Psoas muscle (tissue), 8 donors: ENCODE data around the gene GAA. TPM values are rescaled to one million over a fixed set of nuclear protein-coding genes. Genes with fewer than 3 reads are reported as not detected.

Source experiments
- ATAC-seq, 4 donors: fragments of 200-7000 bp; cut with Tn5 transposase; one replicate each; pipeline ENCODE4 v1.9.1; 2020; ENCODE audit warnings: moderate library complexity in 3 of 4, mild to moderate bottlenecking in 2 of 4
- DNase-seq, 2 donors: peaks; one replicate each; pipeline ENCODE4 v3.0.0-alpha.2; 2020
- H3K27ac ChIP-seq: fragments of 200-600 bp; one replicate; pipeline ENCODE4 v1.8.0; 2022
- H3K27me3 ChIP-seq, 3 donors: fragments of 200-600 bp in 1 of 3; one replicate each; pipeline versions ENCODE4 v1.6.1 to v1.8.0; 2013 to 2022; ENCODE audit warnings: low read length in 2 of 3, mild to moderate bottlenecking in 2 of 3, moderate library complexity in 1 of 3; ENCODE audit not compliant: insufficient read depth in 3 of 3
- H3K36me3 ChIP-seq, 2 donors: fragments of 200-600 bp in 1 of 2; one replicate each; pipeline versions ENCODE4 v1.6.1 to v1.8.0; 2013 to 2022; ENCODE audit warnings: low read depth in 1 of 2, mild to moderate bottlenecking in 1 of 2, moderate library complexity in 1 of 2; ENCODE audit not compliant: insufficient read depth in 1 of 2
- H3K4me1 ChIP-seq: fragments of 200-600 bp; one replicate; pipeline ENCODE4 v1.8.0; 2022
- H3K4me3 ChIP-seq: fragments of 200-600 bp; one replicate; pipeline ENCODE4 v1.8.0; 2022; ENCODE audit warnings: mild to moderate bottlenecking
- H3K9me3 ChIP-seq: fragments of 200-600 bp; one replicate; pipeline ENCODE4 v1.8.0; 2022
- whole genome bisulfite sequencing, 3 donors: extraction: QIAGEN DNeasy Blood & Tissue Kit; methylation state at CpG; one replicate each; pipeline versions ENCODE4 v1.1.6 to v1.1.7; 2013; 5-methylcytosine and 5-hydroxymethylcytosine counted together
- intact Hi-C, 2 donors: fragments of 100-400 bp; cut with DNase I; formaldehyde crosslinking; loops; one replicate each; pipeline versions ENCODE4 v1.11.0 to v1.14.2; 2022
- polyA plus RNA-seq, 3 donors: library from polyadenylated mRNA; stranded (reverse); fragments of 200-250 nt; gene quantifications; one replicate each; pipeline ENCODE4 v1.2.3, GENCODE V29; 2013
- total RNA-seq, 4 donors: library from RNA; stranded (reverse); fragmentation: NEBNext Ultra II Directional in 2 of 4; extraction: Animal tissue kit (Norgen Biotek cat#: 25700) in 2 of 4; gene quantifications; one replicate each; pipeline versions ENCODE4 v1.2.1 to v1.2.4, GENCODE V29; 2021 to 2023
- TF ChIP-seq, protein P1 (sequence below): fragments of 200-600 bp; IDR thresholded peaks from one replicate; pipeline ENCODE4 v1.8.0; 2022; ENCODE audit warnings: antibody characterized with exemption
- donor health status: healthy with polysubstance abuse.
- donor health status: DM: no; HTN: no; CAD: no; lungs with moderate emphysema.
- donor health status: Bipolar disorder and iron deficiency.
- donor health status: healthy.
- donor health status: DM: yes; HTN: yes; CAD: no.
- donor health status: DM: no; HTN: no; CAD: no.
- donor health status: DM: no; HTN: no; CAD: no.
- donor health status: DM: yes; HTN: yes; CAD: no.

The GAA gene
- total and polyA plus RNA-seq, 7 donors, result 19.6 to 42.4 (median 27.3) TPM

DNA sequence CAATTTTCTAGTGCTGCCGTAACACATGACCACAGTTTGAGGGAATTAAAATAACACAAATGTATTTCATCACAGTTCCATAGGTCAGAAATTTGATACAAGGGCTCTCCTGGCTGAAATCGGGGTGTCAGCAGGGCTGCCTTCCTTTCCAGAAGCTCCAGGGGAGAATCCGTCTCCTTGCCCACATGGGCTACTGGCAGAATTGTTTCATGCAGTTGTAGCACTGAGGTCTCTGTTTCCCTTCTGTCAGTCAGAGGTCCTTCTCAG is 25.0 kb downstream of the GAA start:
- Histone ChIP-seq H3K4me1 (no peaks in the 10 kb centered on the region), H3K9me3 (no peaks in the 10 kb centered on the region), H3K27me3 (peaks cover 0 to 2% (median 0%) of the 10 kb centered on the region in 3 donors), H3K36me3 (no peaks in the 10 kb centered on the region), H3K4me3 (no peak overlapping the region), H3K27ac (no peak overlapping the region)
- 60 to 76% (median 67%) methylated on average over 3 of the region's 3 CpGs for WGBS, 3 donors
- TF ChIP-seq, protein P1, sequence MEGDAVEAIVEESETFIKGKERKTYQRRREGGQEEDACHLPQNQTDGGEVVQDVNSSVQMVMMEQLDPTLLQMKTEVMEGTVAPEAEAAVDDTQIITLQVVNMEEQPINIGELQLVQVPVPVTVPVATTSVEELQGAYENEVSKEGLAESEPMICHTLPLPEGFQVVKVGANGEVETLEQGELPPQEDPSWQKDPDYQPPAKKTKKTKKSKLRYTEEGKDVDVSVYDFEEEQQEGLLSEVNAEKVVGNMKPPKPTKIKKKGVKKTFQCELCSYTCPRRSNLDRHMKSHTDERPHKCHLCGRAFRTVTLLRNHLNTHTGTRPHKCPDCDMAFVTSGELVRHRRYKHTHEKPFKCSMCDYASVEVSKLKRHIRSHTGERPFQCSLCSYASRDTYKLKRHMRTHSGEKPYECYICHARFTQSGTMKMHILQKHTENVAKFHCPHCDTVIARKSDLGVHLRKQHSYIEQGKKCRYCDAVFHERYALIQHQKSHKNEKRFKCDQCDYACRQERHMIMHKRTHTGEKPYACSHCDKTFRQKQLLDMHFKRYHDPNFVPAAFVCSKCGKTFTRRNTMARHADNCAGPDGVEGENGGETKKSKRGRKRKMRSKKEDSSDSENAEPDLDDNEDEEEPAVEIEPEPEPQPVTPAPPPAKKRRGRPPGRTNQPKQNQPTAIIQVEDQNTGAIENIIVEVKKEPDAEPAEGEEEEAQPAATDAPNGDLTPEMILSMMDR, result no peak
- ATAC-seq (no peak), DNase-seq (no peak)
- intact Hi-C loops, result no loop called here

DNA sequence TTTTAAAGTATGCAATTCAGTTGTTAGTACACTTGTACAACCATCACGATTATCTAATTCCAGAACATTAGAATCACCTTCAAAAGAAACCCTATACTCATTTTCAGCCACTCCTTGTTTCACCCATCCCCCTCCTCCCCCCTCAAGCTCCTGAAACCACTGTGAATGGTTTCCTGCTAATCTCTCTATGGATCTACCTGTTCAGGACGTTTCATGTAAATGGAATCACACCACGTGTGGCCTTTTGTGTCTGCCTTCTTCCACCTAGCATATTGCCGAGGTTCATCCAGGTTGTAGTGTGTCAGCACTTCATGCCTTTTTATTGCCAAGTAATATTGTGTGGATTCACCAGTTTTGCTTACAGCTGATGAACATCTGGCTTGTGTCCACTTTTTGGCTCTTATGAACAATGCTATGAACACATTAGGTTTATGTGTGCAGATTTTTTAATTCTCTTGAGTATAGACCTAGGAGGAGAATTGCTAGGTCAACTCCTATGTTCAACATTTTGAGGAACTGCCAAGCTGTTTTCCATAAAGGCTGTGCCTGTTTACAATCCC is 27.7 kb downstream of the GAA start:
- no peak for DNase-seq
- H3K36me3 ChIP-seq, result peaks cover 6 to 16% of the 10 kb centered on the region in 2 donors
- no peak overlapping the region for H3K4me3 ChIP-seq
- WGBS, 3 donors, result 22 to 28% (median 23%) methylated on average over 4 of the region's 4 CpGs
- TF ChIP-seq, protein P1, result no peak
- no peaks in the 10 kb centered on the region for H3K4me1 ChIP-seq
- intact Hi-C loops, result no loop called here
- H3K9me3 ChIP-seq, result no peaks in the 10 kb centered on the region
- ATAC-seq, result no peak
- no peak overlapping the region for H3K27ac ChIP-seq
- peaks cover 0 to 2% (median 0%) of the 10 kb centered on the region in 3 donors for H3K27me3 ChIP-seq

DNA sequence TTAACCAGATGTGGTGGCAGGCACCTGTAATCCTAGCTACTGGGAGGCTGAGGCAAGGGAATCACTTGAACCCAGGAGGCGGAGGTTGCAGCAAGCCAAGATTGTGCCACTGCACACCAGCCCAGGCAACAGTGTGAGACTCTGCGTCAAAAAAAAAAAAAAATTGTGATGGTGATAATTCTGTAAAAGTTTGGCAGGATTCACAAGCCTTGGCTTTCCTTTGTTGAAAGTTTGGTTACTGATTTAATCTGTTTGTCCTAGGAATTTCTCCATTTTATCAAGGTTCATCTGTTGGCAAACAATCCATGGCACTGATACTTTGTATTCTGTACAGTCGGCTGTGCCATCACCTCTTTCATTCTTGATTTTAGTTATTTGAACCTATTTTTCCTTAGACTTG is 29.6 kb downstream of the GAA start:
- Histone ChIP-seq H3K9me3 (no peaks in the 10 kb centered on the region), H3K27ac (no peak overlapping the region), H3K36me3 (peaks cover 12 to 35% of the 10 kb centered on the region in 2 donors), H3K4me3 (no peak overlapping the region), H3K27me3 (no peaks in the 10 kb centered on the region), H3K4me1 (no peaks in the 10 kb centered on the region)
- ATAC-seq, result no peak
- 72 to 93% (median 76%) methylated on average over 3 of the region's 3 CpGs for WGBS, 3 donors
- no peak for DNase-seq
- TF ChIP-seq, protein P1, result no peak
- intact Hi-C loops, result loop anchor here in 1 of 2 donors (10.0 kb wide), 1 partner anchor 234 kb away; no protein-coding TSS in a partner anchor

DNA sequence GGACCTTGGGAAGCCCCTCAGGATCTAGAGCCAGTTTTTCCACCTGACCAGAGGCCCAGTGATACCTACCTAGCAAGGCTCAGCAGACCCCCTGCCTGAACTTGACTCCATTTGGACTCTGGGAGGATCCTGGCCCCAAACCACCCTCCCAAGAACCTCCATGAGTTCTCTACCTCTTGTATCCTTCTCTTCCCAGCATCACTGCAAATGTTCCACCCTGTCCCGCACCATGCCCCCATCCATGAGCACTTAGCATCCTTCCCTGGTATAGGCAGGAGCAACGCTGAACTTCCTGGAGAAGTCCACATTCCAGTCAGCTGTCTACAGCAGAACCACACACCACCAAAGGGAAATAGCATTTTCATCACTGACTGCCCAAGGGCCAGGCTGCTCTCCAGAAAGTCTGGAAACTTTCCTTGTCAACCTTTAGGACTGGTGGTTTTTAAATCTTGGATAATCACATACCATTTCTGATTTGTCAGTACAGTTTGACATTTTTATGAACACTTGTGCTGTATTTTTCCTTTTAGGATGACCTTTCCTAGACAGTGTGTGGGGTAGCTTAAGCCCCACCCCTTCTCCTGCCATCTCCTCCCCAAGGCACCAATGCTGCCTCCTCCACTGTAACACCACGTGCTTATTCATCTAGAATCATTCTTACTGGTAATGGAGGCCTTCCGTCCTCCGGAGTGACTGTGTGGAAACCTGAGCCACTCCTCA is 31.7 kb downstream of the GAA start:
- WGBS, 3 donors, result 80 to 87% (median 85%) methylated on average over 5 of the region's 5 CpGs
- intact Hi-C loops, result loop anchor here in 1 of 2 donors (10.0 kb wide), 1 partner anchor 232 kb away; no protein-coding TSS in a partner anchor
- Histone ChIP-seq H3K9me3 (no peaks in the 10 kb centered on the region), H3K36me3 (peaks cover 26 to 56% of the 10 kb centered on the region in 2 donors), H3K27me3 (no peaks in the 10 kb centered on the region), H3K4me1 (no peaks in the 10 kb centered on the region), H3K27ac (no peak overlapping the region), H3K4me3 (no peak overlapping the region)
- TF ChIP-seq, protein P1, result no peak
- ATAC-seq (no peak), DNase-seq (no peak)
